HepG2 (cell line): ENCODE data around the gene TMOD2. TPM values are rescaled to one million over a fixed set of nuclear protein-coding genes. Genes with fewer than 3 reads are reported as not detected.

Source experiments
- ATAC-seq: fragments of 200-7000 bp; cut with Tn5 transposase; 3 replicates; pipeline ENCODE4 v1.9.1; 2020; ENCODE audit warnings: mild to moderate bottlenecking, moderate library complexity
- BruUV-seq: library from RNA; stranded (reverse); fragments of 400-500 nt; replicated peaks from 2 replicates; lab custom pipeline; 2021; lab: Mats Ljungman, UMichigan
- CTCF ChIA-PET: fragments of 300-600 bp; formaldehyde crosslinking; extraction: SDS; loops from one replicate; lab custom pipeline; 2021; ENCODE audit warnings: low total read pairs, inconsistent platforms, low intra/inter-chr PET ratio; lab: Yijun Ruan, JAX
- POLR2A ChIA-PET: fragments of 350-600 bp; sonication (Branson Sonifier 250); formaldehyde crosslinking; loops from one replicate; lab custom pipeline; 2020; ENCODE audit warnings: antibody characterized with exemption, inconsistent platforms; lab: Yijun Ruan, JAX
- DNase-seq: peaks from one replicate; pipeline ENCODE4 v3.0.0-alpha.2; 2015; ENCODE audit warnings: low spot score
- FAIRE-seq: peaks from 3 replicates; lab custom pipeline; 2011; peaks lifted over from hg19 to GRCh38; lab: Jason Lieb, UNC
- H2AFZ ChIP-seq: one replicate; pipeline ENCODE4 v1.6.1; 2011; ENCODE audit warnings: low read length, inconsistent platforms
- H3K27ac ChIP-seq: fragments of 300-600 bp; 3 replicates; pipeline ENCODE4 v1.8.0; 2011; ENCODE audit warnings: mixed run types, mild to moderate bottlenecking, mixed read lengths, low read length, inconsistent platforms; ENCODE audit not compliant: insufficient read depth; ENCODE audit errors: extremely low read length
- H3K27me3 ChIP-seq, 2 experiments: fragments of 200-600 bp in 1 of 2; 2 replicates in 1 of 2; 3 replicates in 1 of 2; pipeline versions ENCODE4 v1.6.0 to v1.8.0; 2011; ENCODE audit warnings: low read length in 2 of 2, mild to moderate bottlenecking in 2 of 2, moderate library complexity in 2 of 2, inconsistent platforms in 1 of 2; ENCODE audit not compliant: insufficient read depth in 2 of 2, control insufficient read depth in 1 of 2
- H3K36me3 ChIP-seq, 2 experiments: fragments of 200-600 bp in 1 of 2; replicated peaks in 1 of 2; 2 replicates in 1 of 2; 3 replicates in 1 of 2; pipeline versions ENCODE4 v1.5.1 to v1.8.0; 2011; ENCODE audit warnings: low read length in 2 of 2, inconsistent platforms in 1 of 2; ENCODE audit not compliant: insufficient read depth in 2 of 2, control insufficient read depth in 1 of 2
- H3K4me1 ChIP-seq: 2 replicates; pipeline ENCODE4 v1.5.1; 2012; ENCODE audit warnings: low read length, inconsistent platforms; ENCODE audit not compliant: insufficient read depth
- H3K4me2 ChIP-seq: 2 replicates; pipeline ENCODE4 v1.6.0; 2011; ENCODE audit warnings: low read depth, low read length, inconsistent platforms
- H3K4me3 ChIP-seq, 3 experiments: fragments of 200-600 bp in 1 of 3; sonication (generic), shearing (Covaris generic) in 1 of 3; replicated peaks in 1 of 3; 2 replicates each; pipeline ENCODE4 v1.5.1; 2011 to 2016; ENCODE audit warnings: low read length in 3 of 3, inconsistent platforms in 2 of 3, low read depth in 2 of 3, mild to moderate bottlenecking in 2 of 3, control low read depth in 1 of 3, mixed read lengths in 1 of 3; ENCODE audit not compliant: insufficient read depth in 1 of 3
- H3K79me2 ChIP-seq: one replicate; pipeline ENCODE4 v1.6.1; 2011; ENCODE audit warnings: low read length, inconsistent platforms; ENCODE audit not compliant: insufficient read depth
- H3K9ac ChIP-seq: 2 replicates; pipeline ENCODE4 v1.6.0; 2011; ENCODE audit warnings: mild to moderate bottlenecking, low read depth, low read length, inconsistent platforms; ENCODE audit not compliant: insufficient read depth
- H3K9me3 ChIP-seq: 2 replicates; pipeline ENCODE4 v1.5.1; 2012; ENCODE audit warnings: mild to moderate bottlenecking, low read length
- H4K20me1 ChIP-seq: 2 replicates; pipeline ENCODE4 v1.6.0; 2011; ENCODE audit warnings: inconsistent platforms, mild to moderate bottlenecking, low read length, moderate library complexity; ENCODE audit not compliant: insufficient read depth
- HNF4A ChIP-seq: sonication (generic); formaldehyde crosslinking; IDR thresholded peaks from 2 replicates; pipeline ENCODE4 v1.4.0; 2020; ENCODE audit warnings: missing genetic modification reagents
- HNF4G ChIP-seq, 2 experiments: sonication (generic) in 1 of 2; formaldehyde crosslinking in 1 of 2; IDR thresholded peaks; 2 replicates each; pipeline versions ENCODE4 v1.4.0 to v1.6.1; 2011 to 2020; ENCODE audit warnings: borderline replicate concordance in 2 of 2, low read depth in 2 of 2, mild to moderate bottlenecking in 2 of 2, low read length in 1 of 2, missing genetic modification reagents in 1 of 2, moderate library complexity in 1 of 2
- JUND ChIP-seq: sonication (generic); formaldehyde crosslinking; IDR thresholded peaks from 2 replicates; pipeline ENCODE4 v1.8.0; 2022; ENCODE audit warnings: mild to moderate bottlenecking, missing genetic modification reagents
- MEF2D ChIP-seq: sonication (generic); formaldehyde crosslinking; IDR thresholded peaks from 2 replicates; pipeline ENCODE4 v1.5.1; 2020; ENCODE audit warnings: mild to moderate bottlenecking, missing genetic modification reagents
- NAIF1 ChIP-seq: sonication (generic); formaldehyde crosslinking; IDR thresholded peaks from 2 replicates; pipeline ENCODE4 v1.5.0; 2020; ENCODE audit warnings: mild to moderate bottlenecking, missing genetic modification reagents, borderline replicate concordance
- PRMT3 ChIP-seq: sonication (generic); formaldehyde crosslinking; IDR thresholded peaks from 2 replicates; pipeline ENCODE4 v1.8.1; 2022; ENCODE audit warnings: low read depth, mild to moderate bottlenecking, moderate library complexity, missing genetic modification reagents, borderline replicate concordance
- RARA ChIP-seq: IDR thresholded peaks from 2 replicates; pipeline ENCODE4 v1.6.1; 2016; ENCODE audit warnings: missing genetic modification reagents, missing compliant biosample characterization
- SAFB2 ChIP-seq: sonication (generic); formaldehyde crosslinking; IDR thresholded peaks from 2 replicates; pipeline ENCODE4 v1.5.1; 2020; ENCODE audit warnings: missing genetic modification reagents, low read depth, mild to moderate bottlenecking, borderline replicate concordance
- TMF1 ChIP-seq: sonication (generic); formaldehyde crosslinking; IDR thresholded peaks from 2 replicates; pipeline ENCODE4 v1.8.1; 2022; ENCODE audit warnings: low read depth, missing genetic modification reagents
- XRCC5 ChIP-seq: fragments of 200-400 bp; formaldehyde crosslinking; optimal IDR thresholded peaks from 2 replicates; pipeline ENCODE3; 2017; ENCODE audit warnings: mild to moderate bottlenecking, low read length
- ZMYM3 ChIP-seq: sonication (generic); formaldehyde crosslinking; IDR thresholded peaks from 2 replicates; pipeline ENCODE4 v1.5.1; 2020; ENCODE audit warnings: mild to moderate bottlenecking, missing genetic modification reagents
- ZNF263 ChIP-seq: sonication (generic); formaldehyde crosslinking; IDR thresholded peaks from 2 replicates; pipeline ENCODE4 v1.4.0; 2020; ENCODE audit warnings: missing genetic modification reagents
- ZNF264 ChIP-seq: sonication (generic); formaldehyde crosslinking; IDR thresholded peaks from 2 replicates; pipeline ENCODE4 v1.4.0; 2020; ENCODE audit warnings: missing genetic modification reagents
- ZNF282 ChIP-seq: fragments of 450-650 bp; IDR thresholded peaks from 2 replicates; pipeline ENCODE4 v1.6.1; 2018; ENCODE audit not compliant: partially characterized antibody
- ZNF441 ChIP-seq: sonication (generic); formaldehyde crosslinking; IDR thresholded peaks from 2 replicates; pipeline ENCODE4 v1.7.0; 2021; ENCODE audit warnings: missing genetic modification reagents, borderline replicate concordance
- ZNF460 ChIP-seq: sonication (generic); formaldehyde crosslinking; IDR thresholded peaks from 2 replicates; pipeline ENCODE4 v1.5.1; 2020; ENCODE audit warnings: missing genetic modification reagents, mild to moderate bottlenecking, borderline replicate concordance
- ZNF607 ChIP-seq: sonication (generic); formaldehyde crosslinking; IDR thresholded peaks from 2 replicates; pipeline ENCODE4 v1.5.1; 2020; ENCODE audit warnings: missing genetic modification reagents, mild to moderate bottlenecking, borderline replicate concordance
- ZNF780A ChIP-seq: sonication (generic); formaldehyde crosslinking; IDR thresholded peaks from 2 replicates; pipeline ENCODE4 v1.8.0; 2022; ENCODE audit warnings: mild to moderate bottlenecking, missing genetic modification reagents, moderate library complexity
- ZNF792 ChIP-seq: IDR thresholded peaks from 2 replicates; pipeline ENCODE4 v1.6.1; 2016
- WGBS: methylation state at CpG from one replicate; pipeline ENCODE4 v1.1.6; 2017; ENCODE audit warnings: low lambda C conversion rate; 5-methylcytosine and 5-hydroxymethylcytosine counted together
- in situ Hi-C: cut with HindIII; loops from 2 replicates; pipeline ENCODE4 v1.10.0; 2017; ENCODE audit warnings: low pct_unique_long_range_greater_than_20kb; ENCODE audit not compliant: extremely low pct_ligation_motif_present
- intact Hi-C: fragments of 100-400 bp; cut with micrococcal nuclease; formaldehyde crosslinking; loops from one replicate; pipeline ENCODE4 v1.10.0; 2022; ENCODE audit not compliant: unreplicated experiment
- polyA plus RNA-seq, 8 experiments: library from polyadenylated mRNA; depleted of rRNA in 3 of 8; stranded (reverse) in 7 of 8; unstranded in 1 of 8; fragments of >200 nt; fragmentation: Illumina TruSeq in 4 of 8; extraction: Trizol in 4 of 8; gene quantifications; 2 replicates each; pipeline versions ENCODE4 v1.2.1 to v1.2.3, GENCODE V29; 2011 to 2016; ENCODE audit warnings: low read depth in 4 of 8, missing spikeins in 1 of 8, mixed read lengths in 1 of 8; ENCODE audit not compliant: insufficient read depth in 1 of 8
- total RNA-seq, 5 experiments: library from RNA; depleted of rRNA; stranded (reverse); fragments of >200 nt; fragmentation: Illumina TruSeq; extraction: Trizol; gene quantifications; 2 replicates each; pipeline ENCODE4 v1.2.3, GENCODE V29; 2016; ENCODE audit warnings: low read depth in 1 of 5
- TF ChIP-seq, protein P1 (sequence below): sonication (generic); formaldehyde crosslinking; conservative IDR thresholded peaks from 2 replicates; pipeline ENCODE4 v1.4.0; 2020; ENCODE audit warnings: missing genetic modification reagents
- TF ChIP-seq, protein P2 (sequence below): sonication (generic); formaldehyde crosslinking; conservative IDR thresholded peaks from 2 replicates; pipeline ENCODE4 v1.8.0; 2022; ENCODE audit warnings: missing genetic modification reagents
- TF ChIP-seq, protein P3 (sequence below): sonication (generic); formaldehyde crosslinking; IDR thresholded peaks from 2 replicates; pipeline ENCODE4 v1.5.1; 2020; ENCODE audit warnings: missing genetic modification reagents, mild to moderate bottlenecking, borderline replicate concordance

The TMOD2 gene
- total and polyA plus RNA-seq, 2 of the 13 experiments (the other 11 are each of a cell fraction or from before 2014, with no cell fraction given): 0.01 to 0.02 TPM

DNA sequence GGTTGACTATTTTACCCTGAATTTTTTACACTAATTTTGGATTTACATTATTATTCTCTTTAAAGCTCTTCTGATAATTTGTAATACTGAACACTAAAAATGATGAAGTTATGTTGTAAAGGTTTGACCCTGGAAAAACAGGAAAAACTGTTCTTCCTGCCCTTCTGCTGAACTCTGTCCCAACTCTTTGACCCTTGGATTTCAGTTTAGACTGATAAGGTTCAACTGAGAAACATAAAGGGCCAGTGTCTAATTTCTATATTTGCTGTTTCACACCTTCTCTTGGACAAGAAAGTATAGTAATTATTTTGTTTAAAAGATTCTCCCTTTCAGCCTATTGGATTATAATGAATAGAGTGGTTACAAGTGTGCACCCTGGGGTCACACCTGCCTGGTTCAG, 65.2 kb downstream of the TMOD2 start (continued):
- TF ChIP-seq XRCC5 (no peak), ZNF263 (CRISPR knock-in tag) (no peak), HNF4G (IDR thresholded peaks at IDR 0.05; ENCODE audit: borderline replicate concordance, low read depth, low read length) (peak; percentile 51; the same call in 1 of the 2 replicates), HNF4G (CRISPR knock-in tag; IDR thresholded peaks at IDR 0.05; ENCODE audit: borderline replicate concordance, low read depth) (no peak), HNF4A (CRISPR knock-in tag) (peak; percentile 67), NAIF1 (CRISPR knock-in tag) (no peak), RARA (peak; percentile 82)
- TF ChIP-seq, all 625 proteins: peak for 4

DNA sequence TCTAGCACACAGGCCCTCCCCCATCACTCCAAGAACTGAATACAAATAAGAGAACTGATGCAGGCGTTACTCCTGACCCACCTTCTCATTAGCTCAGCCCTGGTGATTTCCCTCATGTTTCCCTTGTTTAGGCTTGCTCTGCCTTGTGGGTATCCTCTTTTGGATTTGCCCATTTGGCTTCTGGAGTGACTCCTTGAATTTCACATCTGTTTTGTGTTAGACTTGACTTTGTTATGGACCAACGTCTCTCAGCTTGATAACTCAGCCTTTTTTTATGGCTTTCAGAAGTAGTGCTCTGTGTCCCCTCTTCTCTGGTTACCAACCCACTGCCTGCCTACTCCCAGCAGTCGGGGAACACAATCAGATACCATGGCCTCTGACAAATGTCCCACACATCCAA, 66.8 kb downstream of the TMOD2 start:
- Histone ChIP-seq H3K4me3 (no peak overlapping the region), H2AFZ (no peak overlapping the region), H3K27ac (no peak overlapping the region), H4K20me1 (no peaks in the 10 kb centered on the region), H3K36me3 (no peaks in the 10 kb centered on the region), H3K4me1 (peaks cover 16% of the 10 kb centered on the region), H3K27me3 (peaks cover 0 to 4% of the 10 kb centered on the region in 2 experiments; a peak in 1 of 5 replicates), H3K9me3 (peaks cover 10% of the 10 kb centered on the region), H3K79me2 (no peaks in the 10 kb centered on the region), H3K4me2 (no peak overlapping the region), H3K9ac (no peak overlapping the region)
- no TSS peak for BruUV-seq
- ChIA-PET POLR2A (no interaction called here), CTCF (no interaction called here)
- in situ Hi-C loops: no loop called here
- ATAC-seq: no peak
- DNase-seq: no peak
- FAIRE-seq: no peak
- 63% methylated on average over 3 of the region's 3 CpGs for WGBS
- intact Hi-C loops: no loop called here
- TF ChIP-seq PRMT3 (CRISPR knock-in tag): no peak
- TF ChIP-seq ZMYM3: no peak
- TF ChIP-seq, protein P1, sequence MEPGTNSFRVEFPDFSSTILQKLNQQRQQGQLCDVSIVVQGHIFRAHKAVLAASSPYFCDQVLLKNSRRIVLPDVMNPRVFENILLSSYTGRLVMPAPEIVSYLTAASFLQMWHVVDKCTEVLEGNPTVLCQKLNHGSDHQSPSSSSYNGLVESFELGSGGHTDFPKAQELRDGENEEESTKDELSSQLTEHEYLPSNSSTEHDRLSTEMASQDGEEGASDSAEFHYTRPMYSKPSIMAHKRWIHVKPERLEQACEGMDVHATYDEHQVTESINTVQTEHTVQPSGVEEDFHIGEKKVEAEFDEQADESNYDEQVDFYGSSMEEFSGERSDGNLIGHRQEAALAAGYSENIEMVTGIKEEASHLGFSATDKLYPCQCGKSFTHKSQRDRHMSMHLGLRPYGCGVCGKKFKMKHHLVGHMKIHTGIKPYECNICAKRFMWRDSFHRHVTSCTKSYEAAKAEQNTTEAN (CRISPR knock-in tag): no peak
- TF ChIP-seq, protein P2, sequence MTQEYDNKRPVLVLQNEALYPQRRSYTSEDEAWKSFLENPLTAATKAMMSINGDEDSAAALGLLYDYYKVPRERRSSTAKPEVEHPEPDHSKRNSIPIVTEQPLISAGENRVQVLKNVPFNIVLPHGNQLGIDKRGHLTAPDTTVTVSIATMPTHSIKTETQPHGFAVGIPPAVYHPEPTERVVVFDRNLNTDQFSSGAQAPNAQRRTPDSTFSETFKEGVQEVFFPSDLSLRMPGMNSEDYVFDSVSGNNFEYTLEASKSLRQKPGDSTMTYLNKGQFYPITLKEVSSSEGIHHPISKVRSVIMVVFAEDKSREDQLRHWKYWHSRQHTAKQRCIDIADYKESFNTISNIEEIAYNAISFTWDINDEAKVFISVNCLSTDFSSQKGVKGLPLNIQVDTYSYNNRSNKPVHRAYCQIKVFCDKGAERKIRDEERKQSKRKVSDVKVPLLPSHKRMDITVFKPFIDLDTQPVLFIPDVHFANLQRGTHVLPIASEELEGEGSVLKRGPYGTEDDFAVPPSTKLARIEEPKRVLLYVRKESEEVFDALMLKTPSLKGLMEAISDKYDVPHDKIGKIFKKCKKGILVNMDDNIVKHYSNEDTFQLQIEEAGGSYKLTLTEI: no peak
- no peak for TF ChIP-seq ZNF792 (CRISPR knock-in tag)
- TF ChIP-seq ZNF264: no peak
- TF ChIP-seq ZNF460 (CRISPR knock-in tag): no peak
- TF ChIP-seq ZNF780A (CRISPR knock-in tag): no peak
- no peak for TF ChIP-seq SAFB2 (CRISPR knock-in tag)
- TF ChIP-seq ZNF441 (CRISPR knock-in tag): no peak
- no peak for TF ChIP-seq JUND
- no peak for TF ChIP-seq TMF1 (CRISPR knock-in tag)
- TF ChIP-seq ZNF282: no peak
- TF ChIP-seq MEF2D (CRISPR knock-in tag): no peak
- no peak for TF ChIP-seq ZNF607 (CRISPR knock-in tag)
- TF ChIP-seq, protein P3, sequence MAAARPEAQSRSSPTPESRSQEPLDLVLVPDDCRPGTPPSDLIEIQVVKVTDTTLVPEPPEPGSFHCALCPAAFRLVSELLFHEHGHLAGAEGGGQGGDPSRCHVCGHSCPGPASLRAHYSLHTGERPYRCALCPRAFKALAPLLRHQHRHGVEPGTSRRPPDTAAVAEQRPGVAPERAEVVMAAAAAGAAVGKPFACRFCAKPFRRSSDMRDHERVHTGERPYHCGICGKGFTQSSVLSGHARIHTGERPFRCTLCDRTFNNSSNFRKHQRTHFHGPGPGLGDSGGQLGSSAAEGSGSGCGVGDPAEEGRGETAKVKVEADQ (CRISPR knock-in tag): no peak
